Keratinocyte (primary cell): ENCODE measurements around the gene DEPDC7.

ENCODE experiments used
- EZH2 ChIP-seq: IDR thresholded peaks from one replicate; pipeline ENCODE4 v1.6.1; 2012; ENCODE audit warnings: inconsistent platforms, mild to moderate bottlenecking, low read length, moderate library complexity
- TF ChIP-seq, protein P1 (sequence below), 3 experiments: IDR thresholded peaks in 1 of 3; conservative IDR thresholded peaks in 1 of 3; optimal IDR thresholded peaks in 1 of 3; 2 replicates in 2 of 3; 3 replicates in 1 of 3; pipeline versions ENCODE3 to v1.5.1; 2011; ENCODE audit warnings: low read length in 3 of 3, mild to moderate bottlenecking in 3 of 3, moderate library complexity in 2 of 3, control low read depth in 1 of 3, inconsistent platforms in 1 of 3; ENCODE audit not compliant: insufficient read depth in 2 of 3; ENCODE audit errors: extremely low read depth in 1 of 3

DNA sequence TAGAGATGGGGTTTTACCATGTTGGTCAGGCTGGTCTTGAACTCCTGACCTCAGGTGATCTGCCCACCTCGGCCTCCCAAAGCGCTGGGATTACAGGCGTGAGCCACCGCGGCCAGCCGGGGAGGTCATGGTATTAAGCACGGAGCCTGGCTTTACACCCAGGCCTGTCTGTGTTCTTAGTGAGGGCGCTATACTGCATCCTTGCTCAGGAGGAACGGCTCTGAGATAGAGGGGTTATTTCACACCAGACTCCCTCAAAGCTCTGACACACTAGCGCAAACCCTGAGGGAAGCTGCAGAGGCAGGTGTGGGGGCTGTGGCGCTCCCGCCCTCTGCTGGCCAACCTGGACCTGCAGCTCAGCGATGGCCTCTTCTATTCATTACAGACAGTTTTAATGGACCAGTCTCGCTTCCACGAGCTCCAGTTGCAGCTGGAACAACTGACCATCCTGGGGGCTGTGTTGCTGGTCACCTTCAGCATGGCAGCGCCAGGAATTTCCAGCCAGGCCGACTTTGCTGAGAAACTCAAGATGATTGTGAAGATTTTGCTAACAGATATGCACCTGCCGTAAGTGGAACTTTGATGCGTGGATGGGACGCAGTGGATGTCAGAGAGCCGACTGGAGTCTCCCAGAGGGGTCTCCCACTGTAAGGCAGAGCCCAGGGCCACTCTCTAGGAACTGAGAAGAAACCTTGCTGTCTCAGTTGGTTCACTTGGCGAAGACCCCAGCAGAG lies 49.9 kb downstream of the DEPDC7 start:
- TF ChIP-seq, protein P1, sequence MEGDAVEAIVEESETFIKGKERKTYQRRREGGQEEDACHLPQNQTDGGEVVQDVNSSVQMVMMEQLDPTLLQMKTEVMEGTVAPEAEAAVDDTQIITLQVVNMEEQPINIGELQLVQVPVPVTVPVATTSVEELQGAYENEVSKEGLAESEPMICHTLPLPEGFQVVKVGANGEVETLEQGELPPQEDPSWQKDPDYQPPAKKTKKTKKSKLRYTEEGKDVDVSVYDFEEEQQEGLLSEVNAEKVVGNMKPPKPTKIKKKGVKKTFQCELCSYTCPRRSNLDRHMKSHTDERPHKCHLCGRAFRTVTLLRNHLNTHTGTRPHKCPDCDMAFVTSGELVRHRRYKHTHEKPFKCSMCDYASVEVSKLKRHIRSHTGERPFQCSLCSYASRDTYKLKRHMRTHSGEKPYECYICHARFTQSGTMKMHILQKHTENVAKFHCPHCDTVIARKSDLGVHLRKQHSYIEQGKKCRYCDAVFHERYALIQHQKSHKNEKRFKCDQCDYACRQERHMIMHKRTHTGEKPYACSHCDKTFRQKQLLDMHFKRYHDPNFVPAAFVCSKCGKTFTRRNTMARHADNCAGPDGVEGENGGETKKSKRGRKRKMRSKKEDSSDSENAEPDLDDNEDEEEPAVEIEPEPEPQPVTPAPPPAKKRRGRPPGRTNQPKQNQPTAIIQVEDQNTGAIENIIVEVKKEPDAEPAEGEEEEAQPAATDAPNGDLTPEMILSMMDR (optimal IDR thresholded peaks at IDR 0.05 in 1 of 3, IDR thresholded peaks at IDR 0.05 in 1 of 3, conservative IDR thresholded peaks at IDR 0.05 in 1 of 3; ENCODE audit: extremely low read depth in 1 of 3, insufficient read depth in 2 of 3, low read length in 3 of 3): peak; percentile 96 to 98 (median 98)
- no peak for TF ChIP-seq EZH2
